Prostate gland (tissue), 2 donors: ENCODE measurements around the gene RRAS2. TPM values are rescaled to one million over a fixed set of nuclear protein-coding genes. Genes with fewer than 3 reads are reported as not detected.

Experiments
- DNase-seq: peaks from one replicate; pipeline ENCODE4 v3.0.0-alpha.2; 2019; ENCODE audit warnings: low spot score
- H3K27ac ChIP-seq, 2 donors: fragments of 200-600 bp; sonication (generic); 2 replicates each; pipeline ENCODE4 v1.5.1; 2017 to 2019
- H3K27me3 ChIP-seq: fragments of 200-600 bp; sonication (generic); replicated peaks from 2 replicates; pipeline ENCODE4 v1.5.1; 2019; ENCODE audit not compliant: insufficient read depth
- H3K36me3 ChIP-seq, 2 donors: fragments of 200-600 bp; sonication (generic); 1 replicate in 1 of 2; 2 replicates in 1 of 2; pipeline versions ENCODE4 v1.5.1 to v1.8.1; 2017 to 2019
- H3K4me1 ChIP-seq: fragments of 200-600 bp; sonication (generic); replicated peaks from 2 replicates; pipeline ENCODE4 v1.5.1; 2019
- H3K4me3 ChIP-seq, 2 donors: fragments of 200-600 bp; sonication (generic); 2 replicates each; pipeline ENCODE4 v1.5.1; 2017 to 2019
- H3K9me3 ChIP-seq: fragments of 200-600 bp; sonication (generic); 2 replicates; pipeline ENCODE4 v1.5.1; 2017
- CTCF ChIP-seq, 4 experiments: fragments of 200-600 bp in 2 of 4; fragments of 450-650 bp in 2 of 4; sonication (generic) in 2 of 4; IDR thresholded peaks; 1 replicate in 3 of 4; 2 replicates in 1 of 4; pipeline ENCODE4 v1.5.1; 2016 to 2019; ENCODE audit warnings: antibody characterized with exemption in 4 of 4, mild to moderate bottlenecking in 2 of 4, moderate library complexity in 2 of 4
- POLR2A ChIP-seq: fragments of 450-650 bp; IDR thresholded peaks from one replicate; pipeline ENCODE4 v1.6.1; 2016; ENCODE audit warnings: antibody characterized with exemption, mild to moderate bottlenecking
- POLR2AphosphoS5 ChIP-seq: sonication (generic); formaldehyde crosslinking; IDR thresholded peaks from one replicate; pipeline ENCODE4 v1.6.1; 2017; ENCODE audit warnings: antibody characterized with exemption
- WGBS: methylation state at CpG from one replicate; pipeline ENCODE4 v1.1.5; 2018; 5-methylcytosine and 5-hydroxymethylcytosine counted together
- intact Hi-C: fragments of 100-400 bp; cut with DNase I; formaldehyde crosslinking; loops from one replicate; pipeline ENCODE4 v1.14.2; 2022
- total RNA-seq, 2 donors: library from RNA; depleted of rRNA; stranded (reverse); fragments of >200 nt; gene quantifications; one replicate each; pipeline ENCODE4 v1.1.0, GENCODE V29; 2016

The RRAS2 gene
- total RNA-seq, 2 donors from 2014 or later = 40.5 to 59.6 TPM

DNA sequence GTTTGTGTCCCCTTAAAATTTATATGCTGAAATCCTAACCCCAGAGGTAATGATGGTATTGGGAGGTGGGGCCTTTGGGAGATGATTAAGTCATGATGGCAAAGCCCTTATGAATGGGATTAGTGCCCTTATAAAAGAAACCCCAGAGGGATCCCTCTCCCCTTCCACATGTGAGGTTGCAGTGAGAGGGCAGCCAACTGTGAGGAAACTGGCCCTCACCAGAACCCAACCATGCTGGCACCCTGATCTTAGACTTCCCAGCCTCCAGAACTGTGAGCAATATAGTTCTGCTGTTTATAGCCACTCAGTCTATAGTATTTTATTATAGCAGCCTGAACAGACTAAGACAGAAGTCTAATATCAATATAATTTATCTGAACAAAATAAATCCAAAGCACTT, 27.1 kb upstream of the RRAS2 start:
- no peak overlapping the region for H3K27ac ChIP-seq
- no peaks in the 10 kb centered on the region for H3K4me1 ChIP-seq
- TF ChIP-seq POLR2AphosphoS5 = no peak
- TF ChIP-seq CTCF (IDR thresholded peaks at IDR 0.05) = no peak
- TF ChIP-seq POLR2A = no peak
- intact Hi-C loops = no loop called here
- H3K27me3 ChIP-seq = no peaks in the 10 kb centered on the region
- H3K4me3 ChIP-seq = no peak overlapping the region
- DNase-seq = no peak
- H3K36me3 ChIP-seq = no peaks in the 10 kb centered on the region
- H3K9me3 ChIP-seq = no peaks in the 10 kb centered on the region

DNA sequence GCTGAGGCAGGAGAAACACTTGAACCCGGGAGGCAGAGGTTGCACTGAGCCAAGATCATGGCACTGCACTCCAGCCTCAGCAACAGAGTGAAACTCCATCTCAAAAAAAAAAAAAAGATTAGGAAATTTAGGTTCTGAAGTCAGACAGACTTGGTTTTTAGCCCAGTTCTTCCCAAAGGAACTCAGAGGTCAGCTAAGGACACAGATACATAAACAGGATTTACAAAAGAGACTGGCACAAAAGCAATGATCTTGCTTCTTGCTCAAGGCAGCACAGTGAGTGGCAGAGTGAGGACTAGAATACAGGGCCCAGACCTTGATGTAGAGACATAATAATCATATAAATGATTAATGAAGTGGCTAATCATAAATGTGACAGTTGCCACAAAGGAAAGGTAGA, 25.4 kb upstream of the RRAS2 start:
- no peak for TF ChIP-seq CTCF (IDR thresholded peaks at IDR 0.05)
- no peak for TF ChIP-seq POLR2AphosphoS5
- TF ChIP-seq POLR2A = no peak
- DNase-seq = no peak
- 94% methylated on average over 1 of the region's 1 CpG for whole genome bisulfite sequencing
- intact Hi-C loops = loop anchor here (5.0 kb wide), 1 partner anchor 68 kb away; no protein-coding TSS in a partner anchor
- Histone ChIP-seq H3K36me3 (no peaks in the 10 kb centered on the region), H3K9me3 (no peaks in the 10 kb centered on the region), H3K4me3 (no peak overlapping the region), H3K27me3 (no peaks in the 10 kb centered on the region), H3K4me1 (no peaks in the 10 kb centered on the region), H3K27ac (no peak overlapping the region)

DNA sequence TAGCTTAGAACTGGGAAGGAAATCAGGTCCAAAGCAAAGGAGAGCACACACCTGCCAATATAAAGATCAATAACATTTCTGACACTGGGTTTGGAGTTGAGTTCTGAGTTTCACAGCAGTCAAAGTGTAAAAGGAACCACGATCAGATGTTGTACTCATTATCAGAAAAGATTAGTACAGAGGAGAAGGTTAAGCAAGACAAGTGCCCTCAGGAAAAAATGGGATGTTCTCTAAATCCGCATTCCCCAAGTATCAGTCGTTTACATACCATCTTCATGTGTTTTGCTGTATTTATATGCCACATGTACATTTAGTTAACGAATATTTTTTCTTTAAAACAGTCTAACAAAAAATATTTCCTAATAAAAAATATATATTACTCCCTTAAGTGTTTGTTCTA, 23.0 kb upstream of the RRAS2 start:
- 78% methylated on average over 4 of the region's 4 CpGs for WGBS
- DNase-seq = no peak
- no peaks in the 10 kb centered on the region for H3K4me1 ChIP-seq
- H3K9me3 ChIP-seq = no peaks in the 10 kb centered on the region
- TF ChIP-seq POLR2AphosphoS5 (no peak), CTCF (IDR thresholded peaks at IDR 0.05) (no peak), POLR2A (no peak)
- no peaks in the 10 kb centered on the region for H3K36me3 ChIP-seq
- intact Hi-C loops = loop anchor here (5.0 kb wide), 1 partner anchor 70 kb away; no protein-coding TSS in a partner anchor
- no peak overlapping the region for H3K4me3 ChIP-seq
- H3K27ac ChIP-seq = peak overlapping the region in 1 of 2 donors; percentile 78
- no peaks in the 10 kb centered on the region for H3K27me3 ChIP-seq

- intact Hi-C loops = loop anchor here (5.0 kb wide), 1 partner anchor 71 kb away; no protein-coding TSS in a partner anchor
- H3K4me3 ChIP-seq = peak overlapping the region; percentile 38 to 43
- WGBS = 0% methylated on average over 41 of the region's 54 CpGs
- H3K9me3 ChIP-seq = no peaks in the 10 kb centered on the region
- H3K4me1 ChIP-seq = no peaks in the 10 kb centered on the region
- H3K27me3 ChIP-seq = no peaks in the 10 kb centered on the region
- H3K36me3 ChIP-seq = no peaks in the 10 kb centered on the region
- DNase-seq = peak; percentile 72
- H3K27ac ChIP-seq = peak overlapping the region; percentile 78 to 83
- peak; percentile 43 for TF ChIP-seq POLR2AphosphoS5
- no peak for TF ChIP-seq POLR2A
- TF ChIP-seq CTCF (IDR thresholded peaks at IDR 0.05) = peak in 1 of 4 experiments; percentile 12
Measured at GRCh38 chr11:14380947-14381561, 22.1 kb upstream of the RRAS2 start.
